Glutamatergic neuron (in vitro differentiated cells): ENCODE measurements around the gene FBXO33. TPM values are rescaled to one million over a fixed set of nuclear protein-coding genes. Genes with fewer than 3 reads are reported as not detected.

Experiments
- DNase-seq: peaks from one replicate; pipeline ENCODE4 v3.0.0; 2022
- H3K27ac Mint-ChIP-seq: one replicate; pipeline ENCODE4 v1.8.0; 2020; ENCODE audit warnings: mild to moderate bottlenecking, mixed read lengths, inconsistent platforms; ENCODE audit not compliant: unreplicated experiment
- H3K27me3 Mint-ChIP-seq: one replicate; pipeline ENCODE4 v1.8.0; 2020; ENCODE audit warnings: mild to moderate bottlenecking, moderate library complexity, mixed read lengths, inconsistent platforms; ENCODE audit not compliant: unreplicated experiment
- H3K36me3 Mint-ChIP-seq: one replicate; pipeline ENCODE4 v1.8.0; 2020; ENCODE audit warnings: mild to moderate bottlenecking, mixed read lengths, inconsistent platforms; ENCODE audit not compliant: unreplicated experiment
- H3K4me1 Mint-ChIP-seq: one replicate; pipeline ENCODE4 v1.8.0; 2020; ENCODE audit warnings: mild to moderate bottlenecking, low read depth, mixed read lengths, inconsistent platforms; ENCODE audit not compliant: unreplicated experiment
- H3K4me3 Mint-ChIP-seq: one replicate; pipeline ENCODE4 v1.8.0; 2020; ENCODE audit warnings: mild to moderate bottlenecking, mixed read lengths, inconsistent platforms; ENCODE audit not compliant: unreplicated experiment
- H3K9me3 Mint-ChIP-seq: one replicate; pipeline ENCODE4 v1.8.0; 2020; ENCODE audit warnings: mild to moderate bottlenecking, moderate library complexity, mixed read lengths, inconsistent platforms; ENCODE audit not compliant: unreplicated experiment
- long read RNA-seq: library from polyadenylated mRNA; unstranded; transcript quantifications from one replicate; pipeline ENCODE4 v2.0.0, GENCODE V29; 2020; ENCODE audit not compliant: unreplicated experiment
- total RNA-seq: library from RNA; stranded (reverse); fragmentation: NEBNext Ultra II Directional; extraction: Animal tissue kit (Norgen Biotek cat#: 25700); gene quantifications from one replicate; pipeline ENCODE4 v1.2.1, GENCODE V29; 2021; ENCODE audit not compliant: unreplicated experiment
- TF ChIP-seq, protein P1 (sequence below): fragments of 200-600 bp; sonication (generic); IDR thresholded peaks from one replicate; pipeline ENCODE4 v1.5.0; 2021; ENCODE audit not compliant: partially characterized antibody, unreplicated experiment

FBXO33 gene, protein sequence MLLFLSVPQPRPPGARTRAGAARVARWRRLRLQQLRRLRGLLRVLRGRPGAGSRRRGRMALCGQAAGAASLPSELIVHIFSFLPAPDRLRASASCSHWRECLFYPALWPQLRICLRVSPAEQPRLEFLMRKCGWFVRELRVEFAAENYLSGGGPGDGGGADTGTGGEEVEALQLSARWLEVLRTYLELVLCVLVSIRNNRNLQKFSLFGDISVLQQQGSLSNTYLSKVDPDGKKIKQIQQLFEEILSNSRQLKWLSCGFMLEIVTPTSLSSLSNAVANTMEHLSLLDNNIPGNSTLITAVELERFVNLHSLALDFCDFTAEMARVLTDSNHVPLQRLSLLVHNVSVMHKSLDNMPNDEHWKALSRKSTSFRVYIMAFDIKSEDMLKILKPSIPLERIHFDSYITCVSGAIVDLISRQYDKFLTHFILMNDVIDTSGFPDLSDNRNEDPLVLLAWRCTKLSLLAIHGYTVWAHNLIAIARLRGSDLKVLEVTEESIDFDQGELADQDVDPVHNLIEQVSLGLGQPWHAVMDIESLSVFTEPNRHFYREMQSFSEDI
- total RNA-seq, result 4.7 TPM
- long read RNA-seq, result 0 reads

DNA sequence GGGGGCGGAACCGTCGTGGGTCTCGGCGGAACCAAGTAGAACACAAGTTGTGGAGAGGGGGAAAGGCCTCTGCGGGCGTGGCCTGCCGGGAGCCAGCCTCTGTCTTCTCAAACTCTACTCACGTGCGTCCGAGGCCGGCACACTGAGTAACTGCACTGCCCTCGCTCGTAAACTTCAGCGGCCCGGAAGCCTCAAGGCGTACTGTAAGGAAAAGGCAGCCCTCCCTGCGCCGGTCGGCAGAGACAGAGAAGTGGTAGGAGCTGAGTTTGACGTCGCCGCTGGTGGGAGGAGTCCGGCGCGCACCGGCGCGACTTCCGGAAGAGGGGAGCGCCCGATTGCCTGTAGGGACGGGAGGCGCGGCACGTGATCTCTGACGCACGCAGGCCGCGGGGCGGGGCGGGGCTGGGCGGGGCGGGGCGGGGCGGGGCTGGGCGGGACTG, at the start of gene FBXO33:
Gene FBXO33 (minus strand): TSS at position 255 of the 440 bp plus-strand sequence. CDS start 271 bp downstream, outside the sequence.
- H3K27ac Mint-ChIP-seq, result peak within 1 kb of the TSS; percentile 100
- H3K36me3 Mint-ChIP-seq, result no peaks in the 10 kb centered on the region
- peaks cover 11% of the 10 kb centered on the region for H3K9me3 Mint-ChIP-seq
- DNase-seq, result peak; percentile 93
- H3K4me1 Mint-ChIP-seq, result peaks cover 12% of the 10 kb centered on the region
- peaks cover 3% of the 10 kb centered on the region for H3K27me3 Mint-ChIP-seq
- peak within 1 kb of the TSS; percentile 99 for H3K4me3 Mint-ChIP-seq
- TF ChIP-seq, protein P1, sequence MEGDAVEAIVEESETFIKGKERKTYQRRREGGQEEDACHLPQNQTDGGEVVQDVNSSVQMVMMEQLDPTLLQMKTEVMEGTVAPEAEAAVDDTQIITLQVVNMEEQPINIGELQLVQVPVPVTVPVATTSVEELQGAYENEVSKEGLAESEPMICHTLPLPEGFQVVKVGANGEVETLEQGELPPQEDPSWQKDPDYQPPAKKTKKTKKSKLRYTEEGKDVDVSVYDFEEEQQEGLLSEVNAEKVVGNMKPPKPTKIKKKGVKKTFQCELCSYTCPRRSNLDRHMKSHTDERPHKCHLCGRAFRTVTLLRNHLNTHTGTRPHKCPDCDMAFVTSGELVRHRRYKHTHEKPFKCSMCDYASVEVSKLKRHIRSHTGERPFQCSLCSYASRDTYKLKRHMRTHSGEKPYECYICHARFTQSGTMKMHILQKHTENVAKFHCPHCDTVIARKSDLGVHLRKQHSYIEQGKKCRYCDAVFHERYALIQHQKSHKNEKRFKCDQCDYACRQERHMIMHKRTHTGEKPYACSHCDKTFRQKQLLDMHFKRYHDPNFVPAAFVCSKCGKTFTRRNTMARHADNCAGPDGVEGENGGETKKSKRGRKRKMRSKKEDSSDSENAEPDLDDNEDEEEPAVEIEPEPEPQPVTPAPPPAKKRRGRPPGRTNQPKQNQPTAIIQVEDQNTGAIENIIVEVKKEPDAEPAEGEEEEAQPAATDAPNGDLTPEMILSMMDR, result no peak

DNA sequence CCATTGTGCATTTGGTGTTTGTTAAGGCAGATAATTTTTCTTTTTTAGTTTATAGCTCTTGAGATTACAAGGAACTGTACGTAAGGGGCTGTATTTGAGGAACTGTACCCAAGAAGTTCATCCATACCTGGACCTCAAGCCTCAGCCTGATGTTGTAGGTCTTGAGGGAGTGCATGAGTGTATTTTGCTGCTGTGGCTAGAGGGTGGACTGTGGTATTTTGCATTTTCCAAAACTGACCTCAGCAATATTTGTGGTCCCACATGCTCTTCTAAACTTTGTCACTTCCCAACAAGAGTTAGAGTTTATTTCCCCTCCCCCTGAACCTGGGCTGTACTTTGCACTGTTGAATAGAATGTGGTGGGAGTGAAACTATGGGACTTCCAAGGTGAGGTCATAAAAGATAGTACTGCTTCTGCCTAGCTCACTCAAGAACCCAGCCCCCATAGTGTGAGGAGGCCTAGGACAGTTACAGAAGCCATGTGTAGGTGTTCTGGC, 42.2 kb upstream of the FBXO33 start:
- Mint-ChIP-seq H3K36me3 (no peaks in the 10 kb centered on the region), H3K9me3 (peaks cover 2% of the 10 kb centered on the region), H3K27me3 (peaks cover 6% of the 10 kb centered on the region), H3K4me3 (no peak overlapping the region), H3K4me1 (no peaks in the 10 kb centered on the region), H3K27ac (no peak overlapping the region)
- TF ChIP-seq, protein P1, result no peak
- DNase-seq, result no peak

DNA sequence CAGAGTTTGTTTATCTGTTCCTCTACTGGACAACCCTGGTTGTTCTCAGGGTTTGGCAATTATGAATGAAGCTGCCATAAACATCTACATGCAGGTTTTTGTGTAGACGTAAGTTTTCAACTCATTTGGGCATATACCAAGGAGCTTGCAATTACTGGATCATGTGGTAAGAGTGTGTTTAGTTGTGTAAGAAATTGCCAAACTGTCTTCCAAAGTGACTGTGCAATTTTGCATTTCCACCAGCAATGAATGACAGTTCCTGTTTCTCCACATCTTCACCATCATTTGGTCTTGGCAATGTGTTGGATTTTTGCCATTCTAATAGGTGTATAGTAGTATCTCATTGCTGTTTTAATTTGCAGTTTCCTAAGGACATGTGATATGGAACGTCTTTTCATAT, 39.8 kb upstream of the FBXO33 start:
- TF ChIP-seq, protein P1, result no peak
- DNase-seq, result no peak
- H3K36me3 Mint-ChIP-seq, result no peaks in the 10 kb centered on the region
- no peaks in the 10 kb centered on the region for H3K4me1 Mint-ChIP-seq
- peaks cover 5% of the 10 kb centered on the region for H3K27me3 Mint-ChIP-seq
- peaks cover 2% of the 10 kb centered on the region for H3K9me3 Mint-ChIP-seq
- H3K4me3 Mint-ChIP-seq, result no peak overlapping the region
- H3K27ac Mint-ChIP-seq, result no peak overlapping the region

DNA sequence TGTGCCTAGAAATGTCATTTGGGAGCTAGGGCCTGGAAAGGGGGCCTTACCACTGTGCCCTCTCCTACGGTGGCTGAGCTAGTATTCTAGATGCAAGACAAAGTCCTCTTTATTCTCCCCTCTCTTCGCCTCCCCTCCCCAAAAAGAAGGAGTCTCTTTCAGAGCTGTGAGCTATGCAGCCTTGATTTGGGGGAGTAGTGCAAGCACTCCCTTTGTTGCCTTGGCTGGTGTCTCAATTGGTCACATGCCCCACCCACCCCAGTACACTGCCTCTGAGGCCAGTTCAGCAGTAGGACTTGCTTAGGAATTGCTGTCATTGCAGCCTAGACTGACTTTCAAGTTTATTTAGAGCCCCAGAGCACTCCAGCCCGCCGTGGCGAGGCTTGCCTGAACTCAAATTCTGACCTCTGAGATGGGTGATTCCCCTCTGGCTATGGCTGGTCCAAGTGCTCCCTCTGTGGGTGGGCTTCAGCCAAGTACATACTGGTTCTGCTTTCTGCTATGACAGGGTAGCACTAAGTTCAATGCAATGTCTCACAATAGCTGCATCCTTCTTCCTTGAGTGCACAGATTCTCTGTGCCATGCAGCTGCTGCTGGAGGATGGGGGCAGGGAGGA, 37.0 kb upstream of the FBXO33 start:
- TF ChIP-seq, protein P1, result peak; percentile 15
- DNase-seq, result peak; percentile 61
- Mint-ChIP-seq H3K9me3 (no peaks in the 10 kb centered on the region), H3K27ac (no peak overlapping the region), H3K36me3 (no peaks in the 10 kb centered on the region), H3K4me1 (no peaks in the 10 kb centered on the region), H3K4me3 (no peak overlapping the region), H3K27me3 (peaks cover 4% of the 10 kb centered on the region)
